HG03571 (cell line): ENCODE results near the gene MRM1.
"Not testable (repeated sequence)": the region's sequence is repeated elsewhere in the genome, so short reads cannot be mapped to it uniquely, and the experiment has no call there.

Source experiments
- ATAC-seq: cut with Tn5 transposase; IDR thresholded peaks from one replicate; pipeline ENCODE4 v1.9.1; 2021; ENCODE audit not compliant: unreplicated experiment

MRM1 gene

GRCh38 chr17:36600465-36600864 is 918 bp upstream of the MRM1 start:
- ATAC-seq, result no peak

DNA sequence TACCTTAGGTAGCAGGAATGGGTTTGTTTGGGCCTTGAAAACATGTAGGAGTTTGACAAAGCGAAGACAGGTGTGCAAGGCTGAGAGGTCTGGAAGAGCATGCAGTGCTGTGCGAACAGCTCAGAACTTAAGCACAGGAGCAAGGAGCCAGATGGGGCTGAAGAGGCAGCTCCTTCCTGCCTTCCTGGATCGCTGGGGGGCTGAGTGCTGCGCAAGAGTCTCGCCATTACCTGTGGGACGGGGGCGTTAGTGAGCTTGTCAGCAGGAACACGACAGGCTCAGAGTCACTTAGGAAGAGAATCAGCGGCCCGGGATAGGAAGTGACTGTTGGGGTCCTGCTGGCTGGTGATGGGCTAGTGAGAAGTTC is 464 bp upstream of the MRM1 start:
- ATAC-seq, result no peak

DNA sequence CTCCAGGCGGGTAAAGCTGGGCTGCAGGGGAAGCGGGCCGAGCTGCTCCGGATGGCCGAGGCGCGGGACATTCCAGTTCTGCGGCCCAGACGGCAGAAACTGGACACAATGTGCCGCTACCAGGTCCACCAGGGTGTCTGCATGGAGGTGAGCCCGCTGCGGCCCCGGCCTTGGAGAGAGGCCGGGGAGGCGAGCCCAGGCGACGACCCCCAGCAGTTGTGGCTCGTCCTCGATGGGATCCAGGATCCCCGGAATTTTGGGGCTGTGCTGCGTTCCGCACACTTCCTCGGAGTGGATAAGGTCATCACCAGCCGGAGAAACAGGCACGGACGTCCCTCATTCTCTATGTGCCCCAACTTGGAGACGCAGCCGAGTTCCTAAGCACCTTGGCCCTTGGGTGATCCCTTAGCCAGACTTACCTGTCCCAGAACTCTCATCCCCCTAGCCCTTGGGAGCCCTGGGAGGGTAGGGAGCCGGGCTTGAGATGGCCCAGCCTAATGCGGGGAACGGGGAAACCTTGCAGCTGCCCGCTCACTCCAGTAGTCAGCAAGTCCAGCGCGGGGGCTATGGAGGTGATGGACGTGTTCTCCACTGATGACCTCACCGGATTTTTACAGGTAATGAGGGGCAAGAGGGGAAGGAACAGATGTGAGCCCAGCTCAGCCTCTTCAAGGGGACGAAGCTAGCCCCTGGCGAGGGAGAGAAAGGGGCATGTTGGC is 806 bp downstream of the MRM1 start:
- peak; percentile 13 for ATAC-seq

- no peak for ATAC-seq
These were observed 1.6 kb downstream of the MRM1 start for GRCh38 chr17:36602924-36603384.

DNA sequence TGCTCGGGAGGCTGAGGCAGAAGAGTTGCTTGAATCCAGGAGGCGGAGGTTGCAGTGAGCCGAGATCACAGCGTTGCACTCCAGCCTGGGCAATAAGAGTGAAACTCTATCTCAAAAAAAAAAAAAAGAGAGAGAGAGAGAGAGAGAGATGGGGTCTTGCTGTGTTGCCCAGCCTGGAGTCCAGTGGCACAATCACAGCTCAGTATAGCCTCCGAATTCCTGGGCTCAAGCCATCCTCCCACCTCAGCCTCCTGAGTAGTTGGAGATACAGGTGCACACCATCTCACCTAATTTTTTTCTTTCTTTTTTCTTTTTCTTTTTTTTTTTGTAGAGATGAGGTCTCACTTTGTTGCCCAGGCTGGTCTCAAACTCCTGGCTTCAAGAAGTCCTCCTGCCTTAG is 3.6 kb downstream of the MRM1 start:
- not testable (repeated sequence) for ATAC-seq

GRCh38 chr17:36608280-36608679 is 6.9 kb downstream of the MRM1 start:
- ATAC-seq, result no peak

GRCh38 chr17:36608794-36609497 is 7.6 kb downstream of the MRM1 start:
- ATAC-seq, result no peak

DNA sequence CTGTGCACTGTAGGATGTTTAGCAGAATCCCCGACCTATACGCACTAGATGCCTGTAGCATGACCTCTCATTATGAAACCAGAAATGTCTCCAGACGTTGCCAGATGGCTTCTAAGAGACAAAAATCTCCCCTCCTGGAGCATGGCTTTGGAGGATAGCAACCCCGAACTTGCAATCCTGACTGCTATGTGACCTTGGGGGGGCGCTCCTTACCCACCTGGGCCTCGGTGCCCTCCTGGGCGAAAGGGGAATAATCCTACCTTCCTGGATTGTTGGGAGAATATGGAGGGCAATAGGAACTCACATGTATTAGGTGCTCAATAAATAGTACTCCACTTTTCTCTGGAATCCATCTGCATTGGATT is 8.1 kb downstream of the MRM1 start:
- ATAC-seq, result no peak

DNA sequence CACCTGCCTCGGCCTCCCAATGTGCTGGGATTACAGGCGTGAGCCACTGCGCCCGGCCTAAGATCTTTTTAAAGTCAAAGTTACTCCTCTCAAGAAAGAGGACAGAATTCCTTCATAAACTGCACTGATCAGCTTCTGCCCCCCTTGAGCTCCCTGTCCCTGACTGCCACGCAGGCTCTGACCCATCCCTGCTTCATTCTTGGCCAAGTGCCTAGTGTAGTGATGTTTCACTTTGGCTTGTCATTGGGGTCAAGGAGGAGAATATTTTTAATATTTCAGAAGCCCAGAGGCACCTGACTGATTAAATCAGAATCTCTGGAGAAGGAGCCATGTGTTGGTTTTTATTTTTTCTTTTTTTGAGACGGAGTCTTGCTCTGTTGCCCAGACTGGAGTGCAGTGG is 9.1 kb downstream of the MRM1 start:
- no peak for ATAC-seq

DNA sequence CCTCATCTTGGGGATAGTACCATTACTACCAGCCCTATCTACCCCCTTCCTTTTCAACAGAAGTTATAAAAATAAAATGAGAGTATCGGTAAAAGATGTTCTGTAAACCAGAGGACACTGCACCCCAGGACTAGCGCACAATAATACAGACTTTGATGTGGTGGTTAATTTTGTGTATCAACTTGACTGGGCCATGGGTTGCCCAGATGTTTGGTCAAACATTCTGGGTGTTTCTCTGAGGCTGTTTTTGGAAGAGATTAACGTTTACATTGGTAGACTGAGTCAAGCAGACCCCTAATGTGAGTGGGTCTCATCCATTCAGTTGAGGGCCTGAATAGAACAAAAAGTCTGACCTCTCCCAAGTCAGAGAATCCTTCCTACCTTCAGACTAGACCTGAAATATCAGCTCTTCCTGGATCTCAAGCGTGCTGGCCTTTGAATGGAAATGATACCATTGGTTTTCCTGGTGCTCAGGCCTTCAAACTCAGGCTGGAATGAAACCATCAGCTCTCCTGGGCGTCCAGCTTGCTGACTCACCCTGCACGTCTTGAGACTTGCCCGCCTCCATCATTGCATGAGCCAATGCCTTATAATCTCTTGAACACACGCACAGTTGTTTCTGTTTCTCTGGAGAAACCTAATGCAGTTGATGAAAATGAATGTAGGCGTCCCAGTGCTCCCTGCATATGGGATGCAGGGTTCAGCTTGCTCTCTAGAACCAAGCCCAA is 10.1 kb downstream of the MRM1 start:
- no peak for ATAC-seq

DNA sequence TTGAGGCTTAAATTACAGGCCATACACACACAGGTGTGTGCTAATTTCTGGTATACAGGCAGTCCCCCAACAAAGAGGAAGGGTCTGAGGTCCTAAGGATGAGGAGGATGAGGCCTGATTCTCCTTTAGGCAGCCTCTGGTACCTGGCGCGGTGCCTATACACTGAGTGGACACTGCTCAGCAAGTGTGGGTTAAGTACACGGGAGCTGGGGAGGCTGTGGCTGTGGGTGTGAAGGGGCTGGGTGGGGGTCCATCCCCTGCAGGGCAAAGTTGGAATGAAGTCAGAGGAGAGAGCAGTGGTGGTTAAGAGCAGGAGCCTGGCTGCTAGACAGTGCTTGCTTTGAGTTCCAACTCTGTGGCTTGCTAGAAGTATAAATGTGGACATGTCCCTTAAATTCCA is 10.9 kb downstream of the MRM1 start:
- ATAC-seq, result no peak

GRCh38 chr17:36613155-36613554 is 11.8 kb downstream of the MRM1 start:
- ATAC-seq, result no peak

DNA sequence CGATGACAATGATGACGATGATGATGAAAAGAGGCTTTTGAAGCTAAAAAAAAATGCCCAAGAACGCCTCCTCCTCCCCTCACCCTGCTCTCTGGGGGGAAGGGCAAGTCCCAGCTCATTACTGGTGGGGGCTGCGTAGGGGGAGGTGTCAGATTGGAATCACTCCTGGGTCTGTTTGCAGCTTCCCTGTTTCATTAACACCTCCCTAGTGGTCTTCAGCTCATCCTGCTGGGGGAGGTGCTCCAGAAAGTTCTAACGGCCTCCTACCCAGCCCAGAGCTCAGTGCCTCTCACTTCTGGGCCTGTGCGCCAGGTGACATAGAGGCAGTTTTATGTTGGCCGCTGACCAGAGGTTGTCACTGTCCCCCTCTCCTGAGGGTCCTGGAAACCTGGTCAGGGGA is 12.7 kb downstream of the MRM1 start:
- no peak for ATAC-seq

DNA sequence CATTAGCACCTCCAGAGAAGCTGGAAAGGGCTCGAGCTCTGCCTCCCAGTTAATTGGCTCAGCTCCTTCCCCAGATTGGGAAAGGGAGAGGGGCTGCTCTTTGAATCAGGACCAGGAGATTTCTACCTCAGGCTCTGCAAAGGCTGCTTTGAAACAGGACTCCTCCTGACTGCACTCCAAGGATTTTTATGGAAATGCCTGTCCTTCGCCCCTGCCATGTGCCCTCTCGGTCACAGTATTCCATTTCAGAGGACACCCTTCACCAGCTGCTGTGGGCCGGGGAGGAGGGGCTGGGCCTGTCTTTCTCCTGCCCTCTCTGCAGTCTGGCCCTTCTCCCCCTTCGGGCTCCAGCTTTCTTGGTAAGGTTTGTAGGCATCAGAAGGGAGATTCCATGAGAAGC is 13.6 kb downstream of the MRM1 start:
- ATAC-seq, result no peak

- ATAC-seq, result no peak
These were observed 15.0 kb downstream of the MRM1 start for GRCh38 chr17:36616061-36617029.

- no peak for ATAC-seq
These were observed 16.4 kb downstream of the MRM1 start for GRCh38 chr17:36617773-36618172.

DNA sequence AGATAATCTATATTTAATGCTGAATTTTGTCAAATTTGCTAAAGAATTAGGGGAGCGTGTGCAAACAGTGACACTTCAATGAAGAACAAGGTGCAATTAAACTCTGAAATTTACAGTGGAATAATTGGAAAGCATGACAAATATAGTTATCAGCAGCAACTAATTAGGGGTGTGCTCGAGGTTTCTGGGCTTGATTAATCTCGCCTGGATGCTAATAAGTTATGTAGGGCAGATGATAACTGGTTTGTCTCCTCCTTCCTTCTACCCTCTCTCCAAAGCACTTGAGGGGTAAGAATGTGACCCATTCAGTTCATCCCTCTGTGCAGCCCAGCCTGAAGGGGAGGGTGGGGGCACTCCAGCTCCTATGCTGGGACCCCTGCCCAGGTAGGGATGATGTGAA is 21.9 kb downstream of the MRM1 start:
- ATAC-seq, result no peak

GRCh38 chr17:36625188-36625587 is 23.8 kb downstream of the MRM1 start:
- no peak for ATAC-seq

DNA sequence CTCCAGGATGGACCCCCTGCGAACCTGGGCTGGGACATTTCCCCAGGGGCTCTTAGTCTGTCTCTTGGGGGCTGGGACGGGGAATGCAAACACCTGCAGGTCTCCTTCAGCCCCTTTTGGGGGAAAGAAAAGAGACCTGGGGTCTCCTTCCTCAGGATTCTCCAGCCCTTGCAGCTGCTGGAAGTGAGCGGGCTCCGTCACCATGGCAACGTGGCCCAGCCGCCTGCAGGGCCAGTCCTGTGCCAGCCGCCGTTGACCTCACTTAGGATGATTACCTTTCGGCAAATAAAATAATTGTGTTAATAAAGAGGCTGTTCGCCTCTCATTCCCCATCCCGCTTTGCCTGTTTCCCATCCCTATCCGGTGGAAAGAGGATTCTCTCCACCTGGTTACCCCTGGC is 25.7 kb downstream of the MRM1 start:
- no peak for ATAC-seq

DNA sequence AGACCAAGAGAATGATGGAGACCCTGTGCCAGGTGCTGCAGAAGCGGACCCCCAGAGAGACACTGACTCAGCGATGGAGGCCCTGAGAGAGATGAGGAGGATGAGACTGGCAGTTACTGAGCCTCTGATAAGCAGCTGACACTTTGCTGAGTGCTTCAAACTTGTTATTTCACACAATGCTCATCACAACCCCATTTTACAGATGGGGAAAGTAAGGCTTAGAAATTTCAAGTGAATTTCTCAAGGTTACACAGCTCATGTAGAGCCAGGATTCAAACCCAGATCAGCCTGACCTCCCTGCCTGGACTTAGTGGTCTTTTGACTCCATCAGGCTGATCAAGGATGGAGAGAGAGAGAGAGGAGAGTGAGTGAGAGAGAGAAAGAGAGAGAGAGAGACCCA is 27.2 kb downstream of the MRM1 start:
- ATAC-seq, result no peak

GRCh38 chr17:36629252-36629847 is 28.0 kb downstream of the MRM1 start:
- ATAC-seq, result no peak
